Measurements from ENCODE around the gene PCSK6. TPM values are rescaled to one million over a fixed set of nuclear protein-coding genes. Genes with fewer than 3 reads are reported as not detected.

PCSK6 gene
- total RNA-seq, 1 experiment from 2014 or later, result 2.9 TPM

GRCh38 chr15:101306341-101307047, 183.0 kb downstream of the PCSK6 start (continued):
- TF ChIP-seq PRDM15 (CRISPR knock-in tag; IDR thresholded peaks at IDR 0.05), result no peak

- ATAC-seq (no peak), DNase-seq (ENCODE audit: low spot score) (no peak)
- ChIA-PET POLR2A (no interaction called here), CTCF (interaction anchor here (0.6 kb wide), 1 partner anchor 84 kb away, joined by 3 read pairs; no protein-coding TSS in a partner anchor)
- H3K27ac Mint-ChIP-seq, result no peak overlapping the region
- H3K36me3 Mint-ChIP-seq, result no peaks in the 10 kb centered on the region
- no peaks in the 10 kb centered on the region for H3K27me3 Mint-ChIP-seq (ENCODE audit: low read depth)
- no peaks in the 10 kb centered on the region for H3K4me1 Mint-ChIP-seq
- TF ChIP-seq E2F4 (CRISPR knock-in tag; IDR thresholded peaks at IDR 0.05; ENCODE audit: borderline replicate concordance, low read depth), result no peak
- TF ChIP-seq CREM (CRISPR knock-in tag; IDR thresholded peaks at IDR 0.05), result no peak
- TF ChIP-seq ERG (CRISPR knock-in tag; IDR thresholded peaks at IDR 0.05), result no peak
- no peak overlapping the region for H3K4me3 Mint-ChIP-seq
- H3K9me3 Mint-ChIP-seq, result no peaks in the 10 kb centered on the region
Observed at GRCh38 chr15:101305820-101306255, 183.7 kb downstream of the PCSK6 start.

GRCh38 chr15:101303408-101303807, 186.1 kb downstream of the PCSK6 start:
- POLR2A ChIA-PET, result no interaction called here
- Mint-ChIP-seq H3K36me3 (no peaks in the 10 kb centered on the region), H3K4me3 (no peak overlapping the region), H3K4me1 (no peaks in the 10 kb centered on the region), H3K27me3 (ENCODE audit: low read depth) (no peaks in the 10 kb centered on the region), H3K9me3 (no peaks in the 10 kb centered on the region), H3K27ac (no peak overlapping the region)
- CTCF ChIA-PET, result interaction anchor here (1.5 to 1.6 kb wide), 2 partner anchors 17 to 352 kb away, joined by 4 to 5 read pairs; no protein-coding TSS in a partner anchor
- ATAC-seq (no peak), DNase-seq (ENCODE audit: low spot score) (no peak)
- TF ChIP-seq AR (CRISPR knock-in tag; IDR thresholded peaks at IDR 0.05) (no peak), ZNF317 (CRISPR knock-in tag; IDR thresholded peaks at IDR 0.05; ENCODE audit: borderline replicate concordance, low read depth) (no peak), ZNF671 (CRISPR knock-in tag; IDR thresholded peaks at IDR 0.05) (no peak), AFF4 (CRISPR knock-in tag; IDR thresholded peaks at IDR 0.05; ENCODE audit: borderline replicate concordance) (no peak), RELA (CRISPR knock-in tag; IDR thresholded peaks at IDR 0.05; ENCODE audit: borderline replicate concordance) (no peak), FOXJ3 (CRISPR knock-in tag; IDR thresholded peaks at IDR 0.05; ENCODE audit: borderline replicate concordance) (no peak), CREM (CRISPR knock-in tag; IDR thresholded peaks at IDR 0.05) (no peak), EMX1 (CRISPR knock-in tag; IDR thresholded peaks at IDR 0.05) (no peak), TEAD4 (CRISPR knock-in tag; IDR thresholded peaks at IDR 0.05) (no peak), ATF2 (CRISPR knock-in tag; IDR thresholded peaks at IDR 0.05; ENCODE audit: borderline replicate concordance, low read depth) (no peak), IRF1 (CRISPR knock-in tag; IDR thresholded peaks at IDR 0.05) (no peak)
